Measurements from ENCODE around the gene GAL3ST2.
"Not testable (repeated sequence)": the region's sequence is repeated elsewhere in the genome, so short reads cannot be mapped to it uniquely, and the experiment has no call there.

The GAL3ST2 gene

GRCh38 chr2:241806217-241806616 lies 29.6 kb downstream of the GAL3ST2 start:
- not testable (repeated sequence) for DNase-seq (ENCODE audit: extremely low read depth in 1 of 2, low read depth in 1 of 2)

- DNase-seq (ENCODE audit: extremely low read depth in 1 of 2, low read depth in 1 of 2) = no peak
Measured at GRCh38 chr2:241808051-241808720, 31.6 kb downstream of the GAL3ST2 start.

GRCh38 chr2:241808721-241809382 lies 32.2 kb downstream of the GAL3ST2 start, which contains the start of gene NEU4:
NEU4 (plus strand) TSS chr2:241809193; CDS start chr2:241814485, 5,292 bp downstream.
- no peak for DNase-seq (ENCODE audit: extremely low read depth in 1 of 2, low read depth in 1 of 2)

GRCh38 chr2:241809383-241810306 lies 33.0 kb downstream of the GAL3ST2 start:
- no peak for DNase-seq (ENCODE audit: extremely low read depth in 1 of 2, low read depth in 1 of 2)

- no peak for DNase-seq (ENCODE audit: extremely low read depth in 1 of 2, low read depth in 1 of 2)
Measured at GRCh38 chr2:241810307-241811200, 33.9 kb downstream of the GAL3ST2 start.

- no peak for DNase-seq (ENCODE audit: extremely low read depth in 1 of 2, low read depth in 1 of 2)
Measured at GRCh38 chr2:241811201-241811951, 34.8 kb downstream of the GAL3ST2 start.

- DNase-seq (ENCODE audit: extremely low read depth in 1 of 2, low read depth in 1 of 2) = no peak
Measured at GRCh38 chr2:241811952-241812729, 35.5 kb downstream of the GAL3ST2 start.

GRCh38 chr2:241812730-241813643 lies 36.4 kb downstream of the GAL3ST2 start:
- no peak for DNase-seq (ENCODE audit: extremely low read depth in 1 of 2, low read depth in 1 of 2)

- no peak for DNase-seq (ENCODE audit: extremely low read depth in 1 of 2, low read depth in 1 of 2)
Measured at GRCh38 chr2:241813644-241814392, 37.2 kb downstream of the GAL3ST2 start.

GRCh38 chr2:241814393-241814642 lies 37.7 kb downstream of the GAL3ST2 start:
- no peak for DNase-seq (ENCODE audit: extremely low read depth in 1 of 2, low read depth in 1 of 2)

GRCh38 chr2:241814643-241815476 lies 38.2 kb downstream of the GAL3ST2 start:
- no peak for DNase-seq (ENCODE audit: extremely low read depth in 1 of 2, low read depth in 1 of 2)

- no peak for DNase-seq (ENCODE audit: extremely low read depth in 1 of 2, low read depth in 1 of 2)
Measured at GRCh38 chr2:241815477-241816430, 39.1 kb downstream of the GAL3ST2 start.

GRCh38 chr2:241816431-241817121 lies 40.0 kb downstream of the GAL3ST2 start:
- DNase-seq (ENCODE audit: extremely low read depth in 1 of 2, low read depth in 1 of 2) = no peak

- DNase-seq (ENCODE audit: extremely low read depth in 1 of 2, low read depth in 1 of 2) = no peak
Measured at GRCh38 chr2:241817126-241817820, 40.7 kb downstream of the GAL3ST2 start.
